Measurements from ENCODE around the gene MRPL21.

MRPL21 gene

GRCh38 chr11:68841718-68842426 lies 61.8 kb downstream of the MRPL21 start, which contains the start of gene CPT1A:
Gene CPT1A, minus strand, starts transcription at chr11:68841916. Its CDS starts 26,442 bp downstream, at chr11:68815474.
- DNase-seq (ENCODE audit: low read depth), result peak; percentile 50

Measured in T follicular helper cell (primary cell).